Activated CD8-positive, alpha-beta T cell treated with anti-CD3 and anti-CD28 coated beads for 36 hours (primary cell): Measurements from ENCODE around the gene TRPV5. TPM values are rescaled to one million over a fixed set of nuclear protein-coding genes. Genes with fewer than 3 reads are reported as not detected.

Source experiments
- ATAC-seq: fragments of 200-7000 bp; cut with Tn5 transposase; one replicate; pipeline ENCODE4 v1.10.0; 2021; ENCODE audit warnings: mild to moderate bottlenecking, moderate library complexity
- CTCF ChIA-PET: fragments of 350-600 bp; sonication (Branson Sonifier 250); formaldehyde crosslinking; loops from one replicate; lab custom pipeline; 2021; ENCODE audit warnings: antibody characterized with exemption; lab: Charles Lee
- POLR2A ChIA-PET: fragments of 350-600 bp; sonication (Branson Sonifier 250); formaldehyde crosslinking; loops from one replicate; lab custom pipeline; 2021; ENCODE audit warnings: antibody characterized with exemption; lab: Charles Lee
- DNase-seq: peaks from one replicate; pipeline ENCODE4 v3.0.0-alpha.2; 2020
- H3K27ac Mint-ChIP-seq: one replicate; pipeline ENCODE4 v1.8.0; 2021; ENCODE audit warnings: mild to moderate bottlenecking, mixed read lengths
- H3K27me3 Mint-ChIP-seq: one replicate; pipeline ENCODE4 v1.8.0; 2021; ENCODE audit warnings: mixed read lengths
- H3K36me3 Mint-ChIP-seq: one replicate; pipeline ENCODE4 v1.8.0; 2021; ENCODE audit warnings: low read depth, mixed read lengths
- H3K4me1 Mint-ChIP-seq: one replicate; pipeline ENCODE4 v1.8.0; 2021; ENCODE audit warnings: low read depth, mixed read lengths
- H3K4me3 Mint-ChIP-seq: one replicate; pipeline ENCODE4 v1.8.0; 2021; ENCODE audit warnings: mild to moderate bottlenecking, moderate library complexity, mixed read lengths
- H3K9me3 Mint-ChIP-seq: one replicate; pipeline ENCODE4 v1.8.0; 2021; ENCODE audit warnings: mixed read lengths
- CTCF ChIP-seq: fragments of 200-600 bp; IDR thresholded peaks from one replicate; pipeline ENCODE4 v1.8.0; 2022; ENCODE audit warnings: antibody characterized with exemption, mild to moderate bottlenecking
- intact Hi-C: fragments of 100-400 bp; cut with micrococcal nuclease; formaldehyde crosslinking; loops from one replicate; pipeline ENCODE4 v1.10.0; 2022
- total RNA-seq, 2 experiments: library from RNA; stranded (reverse); gene quantifications; one replicate each; pipeline ENCODE4 v1.2.3, GENCODE V29; 2021

TRPV5 gene
- total RNA-seq, 2 experiments from 2014 or later, result not detected

GRCh38 chr7:142874837-142875236, 58.7 kb downstream of the TRPV5 start:
- H3K4me1 Mint-ChIP-seq, result no peaks in the 10 kb centered on the region
- H3K9me3 Mint-ChIP-seq, result no peaks in the 10 kb centered on the region
- H3K4me3 Mint-ChIP-seq, result no peak overlapping the region
- TF ChIP-seq CTCF, result no peak
- H3K27me3 Mint-ChIP-seq, result no peaks in the 10 kb centered on the region
- ChIA-PET POLR2A (no interaction called here), CTCF (interaction anchor here (1.0 to 4.6 kb wide), 5 partner anchors 10 to 572 kb away, joined by 3 to 47 read pairs (median 5); no protein-coding TSS in a partner anchor)
- intact Hi-C loops, result loop anchor here (10.0 kb wide), 1 partner anchor 340 kb away; no protein-coding TSS in a partner anchor
- ATAC-seq, result no peak
- no peak overlapping the region for H3K27ac Mint-ChIP-seq
- no peak for DNase-seq
- H3K36me3 Mint-ChIP-seq, result no peaks in the 10 kb centered on the region

- Mint-ChIP-seq H3K9me3 (no peaks in the 10 kb centered on the region), H3K4me3 (no peak overlapping the region), H3K36me3 (no peaks in the 10 kb centered on the region), H3K27me3 (no peaks in the 10 kb centered on the region), H3K4me1 (no peaks in the 10 kb centered on the region), H3K27ac (no peak overlapping the region)
- DNase-seq (no peak), ATAC-seq (no peak)
- no peak for TF ChIP-seq CTCF
- ChIA-PET CTCF (interaction anchor here (1.0 to 4.6 kb wide), 6 partner anchors 10 to 571 kb away, joined by 3 to 47 read pairs (median 7); no protein-coding TSS in a partner anchor), POLR2A (no interaction called here)
- intact Hi-C loops, result loop anchor here (10.0 kb wide), 1 partner anchor 340 kb away; no protein-coding TSS in a partner anchor
These were observed 59.1 kb downstream of the TRPV5 start for GRCh38 chr7:142874409-142874808.

GRCh38 chr7:142873871-142874270, 59.7 kb downstream of the TRPV5 start:
- TF ChIP-seq CTCF, result no peak
- intact Hi-C loops, result loop anchor here (10.0 kb wide), 1 partner anchor 341 kb away; no protein-coding TSS in a partner anchor
- Mint-ChIP-seq H3K27ac (no peak overlapping the region), H3K4me1 (no peaks in the 10 kb centered on the region), H3K36me3 (no peaks in the 10 kb centered on the region), H3K9me3 (no peaks in the 10 kb centered on the region), H3K4me3 (no peak overlapping the region), H3K27me3 (no peaks in the 10 kb centered on the region)
- POLR2A ChIA-PET, result no interaction called here
- DNase-seq (no peak), ATAC-seq (no peak)
- CTCF ChIA-PET, result interaction anchor here (0.8 to 5.7 kb wide), 16 partner anchors 7 to 571 kb away, joined by 3 to 47 read pairs (median 8); partner anchors contain the start of gene EPHB6

- H3K27ac Mint-ChIP-seq, result no peak overlapping the region
- intact Hi-C loops, result loop anchor here (10.0 kb wide), 1 partner anchor 341 kb away; no protein-coding TSS in a partner anchor
- H3K36me3 Mint-ChIP-seq, result no peaks in the 10 kb centered on the region
- no peak overlapping the region for H3K4me3 Mint-ChIP-seq
- ATAC-seq, result peak; percentile 91
- no peaks in the 10 kb centered on the region for H3K9me3 Mint-ChIP-seq
- H3K4me1 Mint-ChIP-seq, result no peaks in the 10 kb centered on the region
- POLR2A ChIA-PET, result no interaction called here
- peak; percentile 58 for DNase-seq
- H3K27me3 Mint-ChIP-seq, result no peaks in the 10 kb centered on the region
- peak; percentile 69 for TF ChIP-seq CTCF
- CTCF ChIA-PET, result interaction anchor here (0.7 to 5.7 kb wide), 30 partner anchors 8 to 570 kb away, joined by 3 to 47 read pairs (median 4); partner anchors contain the start of gene EPHB6
These were observed 60.2 kb downstream of the TRPV5 start for GRCh38 chr7:142873281-142873784.

- ChIA-PET CTCF (interaction anchor here (0.9 to 5.7 kb wide), 19 partner anchors 8 to 485 kb away, joined by 3 to 47 read pairs (median 6); partner anchors contain the start of gene EPHB6), POLR2A (interaction anchor here (1.0 kb wide), 1 partner anchor 23 kb away, joined by 3 read pairs; no protein-coding TSS in a partner anchor)
- H3K27ac Mint-ChIP-seq, result no peak overlapping the region
- H3K9me3 Mint-ChIP-seq, result no peaks in the 10 kb centered on the region
- no peaks in the 10 kb centered on the region for H3K27me3 Mint-ChIP-seq
- DNase-seq (no peak), ATAC-seq (no peak)
- H3K36me3 Mint-ChIP-seq, result no peaks in the 10 kb centered on the region
- H3K4me3 Mint-ChIP-seq, result no peak overlapping the region
- H3K4me1 Mint-ChIP-seq, result no peaks in the 10 kb centered on the region
- TF ChIP-seq CTCF, result no peak
- intact Hi-C loops, result loop anchor here (10.0 kb wide), 1 partner anchor 343 kb away; no protein-coding TSS in a partner anchor
These were observed 61.4 kb downstream of the TRPV5 start for GRCh38 chr7:142872106-142872675.
